Measurements from ENCODE around the gene COL8A1.

DNA sequence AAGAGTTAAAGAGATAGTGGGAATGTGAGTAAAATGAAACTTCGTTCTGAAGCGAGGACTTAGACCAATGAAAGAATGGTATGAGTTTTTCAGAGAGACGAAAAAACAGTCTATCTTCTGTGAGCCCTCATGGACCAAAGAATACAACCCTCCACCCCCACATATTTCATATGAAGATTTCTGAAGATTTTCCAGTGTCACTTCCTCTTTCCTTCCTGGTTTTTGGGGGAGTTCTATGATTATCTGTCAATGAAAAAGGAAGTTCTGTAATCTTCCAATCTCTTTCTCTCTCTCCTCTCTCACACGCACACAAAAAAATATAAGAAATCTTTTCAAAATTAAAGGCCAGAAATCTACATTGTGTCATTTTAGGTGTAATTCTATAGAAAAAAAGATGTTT, 206.9 kb downstream of the COL8A1 start:
- TF ChIP-seq, protein P1, sequence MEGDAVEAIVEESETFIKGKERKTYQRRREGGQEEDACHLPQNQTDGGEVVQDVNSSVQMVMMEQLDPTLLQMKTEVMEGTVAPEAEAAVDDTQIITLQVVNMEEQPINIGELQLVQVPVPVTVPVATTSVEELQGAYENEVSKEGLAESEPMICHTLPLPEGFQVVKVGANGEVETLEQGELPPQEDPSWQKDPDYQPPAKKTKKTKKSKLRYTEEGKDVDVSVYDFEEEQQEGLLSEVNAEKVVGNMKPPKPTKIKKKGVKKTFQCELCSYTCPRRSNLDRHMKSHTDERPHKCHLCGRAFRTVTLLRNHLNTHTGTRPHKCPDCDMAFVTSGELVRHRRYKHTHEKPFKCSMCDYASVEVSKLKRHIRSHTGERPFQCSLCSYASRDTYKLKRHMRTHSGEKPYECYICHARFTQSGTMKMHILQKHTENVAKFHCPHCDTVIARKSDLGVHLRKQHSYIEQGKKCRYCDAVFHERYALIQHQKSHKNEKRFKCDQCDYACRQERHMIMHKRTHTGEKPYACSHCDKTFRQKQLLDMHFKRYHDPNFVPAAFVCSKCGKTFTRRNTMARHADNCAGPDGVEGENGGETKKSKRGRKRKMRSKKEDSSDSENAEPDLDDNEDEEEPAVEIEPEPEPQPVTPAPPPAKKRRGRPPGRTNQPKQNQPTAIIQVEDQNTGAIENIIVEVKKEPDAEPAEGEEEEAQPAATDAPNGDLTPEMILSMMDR (IDR thresholded peaks at IDR 0.05; ENCODE audit: low read depth, low read length), result no peak
- no peak for TF ChIP-seq EZH2phosphoT487 (IDR thresholded peaks at IDR 0.05; ENCODE audit: low read depth)
